Measurements from ENCODE around the gene MUC20.
"Not testable (repeated sequence)": the region's sequence is repeated elsewhere in the genome, so short reads cannot be mapped to it uniquely, and the experiment has no call there.

MUC20 gene

DNA sequence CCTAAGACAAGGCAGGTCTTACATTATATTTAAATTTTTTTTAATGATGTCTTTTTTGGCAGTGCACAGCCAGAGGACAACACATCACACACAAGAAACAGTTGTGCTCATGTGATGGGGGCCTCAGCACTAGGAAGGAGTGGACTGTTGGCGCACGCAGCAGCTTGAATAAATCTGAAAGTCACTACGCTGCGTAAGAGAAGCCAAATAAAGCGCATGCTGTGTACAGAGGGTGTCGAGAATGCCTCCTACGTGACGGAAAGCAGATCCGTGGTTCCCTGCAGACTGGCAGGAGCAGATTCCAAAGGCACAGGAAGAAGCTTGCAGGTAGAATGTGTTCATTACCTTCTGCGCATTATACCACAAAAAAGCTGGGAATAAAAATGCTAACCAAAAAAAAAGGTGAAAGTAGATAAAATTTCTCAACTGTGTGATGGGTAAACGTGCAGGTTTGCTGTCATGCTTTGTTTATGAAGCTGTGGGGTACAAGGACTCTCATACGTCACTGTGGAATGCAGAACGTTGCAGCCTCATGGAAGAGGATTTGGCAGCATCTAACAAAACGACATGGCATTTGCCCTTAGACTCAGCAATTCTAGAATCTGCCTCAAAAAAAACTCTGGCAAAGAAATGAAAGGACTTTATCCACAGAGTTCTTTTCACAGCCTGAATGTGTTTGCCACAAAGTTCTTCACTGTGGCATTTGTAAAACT is 32.2 kb upstream of the MUC20 start:
- not testable (repeated sequence) for H3K27me3 ChIP-seq (ENCODE audit: insufficient read depth, low read length); H3K9me3 ChIP-seq (ENCODE audit: low read length); H2AFZ ChIP-seq (ENCODE audit: low read depth, low read length); H3K4me3 ChIP-seq (ENCODE audit: low read length); H3K4me1 ChIP-seq (ENCODE audit: insufficient read depth, low read length)
- peaks cover 43% of the 10 kb centered on the region for H3K36me3 ChIP-seq (ENCODE audit: insufficient read depth, low read length)

DNA sequence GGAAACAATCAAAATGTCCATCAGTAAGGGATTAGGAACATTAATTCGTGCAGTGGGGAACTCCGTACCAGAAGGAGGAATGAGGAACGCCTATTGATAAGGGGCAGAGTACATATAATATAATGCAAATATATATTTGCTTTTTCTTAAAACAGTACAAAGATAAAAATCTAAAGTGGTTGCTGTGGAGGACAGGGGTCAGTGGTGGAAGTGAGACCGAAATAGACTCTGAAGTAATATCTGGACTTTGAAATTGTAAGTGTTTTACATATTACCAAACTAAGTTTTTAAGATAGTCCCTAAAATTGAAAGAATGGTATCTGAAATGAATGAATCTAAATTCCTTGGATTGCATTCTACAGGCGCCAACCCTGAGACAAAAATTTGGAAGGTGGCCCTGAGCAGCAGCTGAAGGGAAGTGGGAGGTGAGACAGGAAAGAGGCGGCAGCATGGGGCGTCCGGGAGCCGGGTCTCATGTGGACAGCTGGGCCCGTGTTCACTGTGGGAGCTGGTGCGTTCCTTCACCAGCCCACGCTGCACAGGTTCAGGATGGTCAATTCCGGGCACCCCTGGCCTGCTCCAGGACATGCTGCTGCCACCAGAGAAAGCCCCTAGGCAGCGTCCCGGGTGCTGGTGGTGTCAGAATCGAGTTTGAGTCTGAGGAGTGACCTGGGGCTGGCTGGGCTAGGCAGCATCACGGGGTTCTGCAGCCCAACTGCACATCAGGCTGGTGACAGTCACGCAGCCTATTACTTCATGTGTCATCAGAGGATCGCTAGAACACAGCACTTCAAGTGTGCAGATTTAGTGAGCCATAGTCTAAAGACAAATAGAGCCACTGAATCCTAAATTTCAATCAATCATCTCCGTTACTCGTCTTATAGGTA is 31.4 kb upstream of the MUC20 start:
- peaks cover 44% of the 10 kb centered on the region for H3K36me3 ChIP-seq (ENCODE audit: insufficient read depth, low read length)
- H3K27me3 ChIP-seq (ENCODE audit: insufficient read depth, low read length); H3K4me3 ChIP-seq (ENCODE audit: low read length); H3K4me1 ChIP-seq (ENCODE audit: insufficient read depth, low read length); H3K9me3 ChIP-seq (ENCODE audit: low read length); H2AFZ ChIP-seq (ENCODE audit: low read depth, low read length): not testable (repeated sequence)

DNA sequence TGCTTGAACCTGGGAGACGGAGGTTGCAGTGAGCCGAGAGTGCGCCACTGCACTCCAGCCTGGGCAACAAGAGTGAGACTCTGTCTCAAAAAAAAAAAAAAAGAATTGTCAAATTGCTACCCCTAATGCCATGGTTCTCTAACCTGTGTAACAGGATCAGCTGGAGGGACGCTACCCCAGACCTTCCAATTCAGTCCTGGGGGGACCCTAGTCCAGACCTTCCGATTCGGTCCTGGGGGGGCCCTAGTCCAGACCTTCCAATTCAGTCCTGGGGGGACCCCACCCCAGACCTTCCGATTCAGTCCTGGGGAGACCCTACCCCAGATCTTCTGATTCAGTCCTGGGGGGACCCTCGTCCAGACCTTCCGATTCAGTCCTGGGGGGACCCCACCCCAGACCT is 29.8 kb upstream of the MUC20 start:
- peaks cover 46% of the 10 kb centered on the region for H3K36me3 ChIP-seq (ENCODE audit: insufficient read depth, low read length)
- no peak overlapping the region for H3K4me3 ChIP-seq (ENCODE audit: low read length)
- peaks cover 6% of the 10 kb centered on the region for H3K9me3 ChIP-seq (ENCODE audit: low read length)
- no peaks in the 10 kb centered on the region for H3K27me3 ChIP-seq (ENCODE audit: insufficient read depth, low read length)
- no peak overlapping the region for H2AFZ ChIP-seq (ENCODE audit: low read depth, low read length)
- no peaks in the 10 kb centered on the region for H3K4me1 ChIP-seq (ENCODE audit: insufficient read depth, low read length)

DNA sequence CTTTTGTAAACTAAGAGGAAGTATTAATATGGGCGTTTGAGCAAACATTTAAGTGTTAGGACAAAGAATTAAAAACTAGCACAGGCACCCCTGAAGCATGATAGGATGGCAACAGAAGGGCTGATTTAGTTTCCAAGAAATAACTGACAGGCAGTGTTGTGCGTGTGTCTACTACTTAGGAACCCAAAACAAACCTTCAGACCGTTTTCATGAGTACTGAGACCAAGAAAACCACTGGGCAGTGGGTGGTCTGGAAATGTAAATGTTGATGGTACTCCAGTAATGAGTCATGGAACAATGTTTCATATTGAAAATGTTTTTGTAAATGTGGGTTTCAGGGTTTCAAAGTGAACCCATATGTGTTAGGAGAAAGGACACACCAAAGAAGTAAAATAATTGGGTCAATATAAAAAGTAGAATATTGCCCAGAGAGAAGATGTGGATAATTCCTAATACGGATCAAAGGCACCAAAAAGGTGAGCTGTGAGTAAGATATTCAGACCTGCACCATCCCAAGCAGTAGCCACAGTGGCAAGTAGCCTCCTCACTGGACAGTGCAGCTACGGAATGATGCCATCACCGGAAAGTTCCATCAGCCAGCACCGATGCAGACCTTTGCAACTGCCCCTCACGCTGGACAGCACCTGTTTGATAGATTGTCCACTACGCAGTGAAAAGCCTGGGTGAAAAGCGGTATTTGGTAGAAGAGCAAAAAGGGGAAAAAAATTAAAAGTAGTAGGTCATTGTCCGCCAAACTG is 29.0 kb upstream of the MUC20 start:
- not testable (repeated sequence) for H2AFZ ChIP-seq (ENCODE audit: low read depth, low read length); H3K27me3 ChIP-seq (ENCODE audit: insufficient read depth, low read length); H3K4me1 ChIP-seq (ENCODE audit: insufficient read depth, low read length); H3K9me3 ChIP-seq (ENCODE audit: low read length); H3K4me3 ChIP-seq (ENCODE audit: low read length)
- H3K36me3 ChIP-seq (ENCODE audit: insufficient read depth, low read length), result peaks cover 42% of the 10 kb centered on the region

DNA sequence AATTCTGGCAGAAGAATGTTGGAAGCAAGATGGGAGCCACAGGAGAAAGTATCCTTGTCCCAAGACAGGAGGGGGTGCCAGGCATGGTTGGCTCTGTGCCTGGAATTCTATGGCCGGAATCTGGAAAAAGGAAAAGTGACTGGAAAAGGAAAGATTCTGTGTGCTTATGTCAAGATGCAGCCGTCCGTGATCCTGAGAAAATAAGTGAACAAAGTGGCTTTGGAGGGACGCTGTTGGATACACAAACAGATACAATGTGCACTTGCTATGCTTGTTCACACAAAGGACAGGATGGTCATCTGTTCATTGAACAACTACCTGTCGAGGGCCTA is 28.5 kb upstream of the MUC20 start:
- peaks cover under 1% of the 10 kb centered on the region for H3K4me1 ChIP-seq (ENCODE audit: insufficient read depth, low read length)
- no peak overlapping the region for H3K4me3 ChIP-seq (ENCODE audit: low read length)
- no peaks in the 10 kb centered on the region for H3K27me3 ChIP-seq (ENCODE audit: insufficient read depth, low read length)
- H2AFZ ChIP-seq (ENCODE audit: low read depth, low read length), result no peak overlapping the region
- peaks cover 6% of the 10 kb centered on the region for H3K9me3 ChIP-seq (ENCODE audit: low read length)
- peaks cover 44% of the 10 kb centered on the region for H3K36me3 ChIP-seq (ENCODE audit: insufficient read depth, low read length)

DNA sequence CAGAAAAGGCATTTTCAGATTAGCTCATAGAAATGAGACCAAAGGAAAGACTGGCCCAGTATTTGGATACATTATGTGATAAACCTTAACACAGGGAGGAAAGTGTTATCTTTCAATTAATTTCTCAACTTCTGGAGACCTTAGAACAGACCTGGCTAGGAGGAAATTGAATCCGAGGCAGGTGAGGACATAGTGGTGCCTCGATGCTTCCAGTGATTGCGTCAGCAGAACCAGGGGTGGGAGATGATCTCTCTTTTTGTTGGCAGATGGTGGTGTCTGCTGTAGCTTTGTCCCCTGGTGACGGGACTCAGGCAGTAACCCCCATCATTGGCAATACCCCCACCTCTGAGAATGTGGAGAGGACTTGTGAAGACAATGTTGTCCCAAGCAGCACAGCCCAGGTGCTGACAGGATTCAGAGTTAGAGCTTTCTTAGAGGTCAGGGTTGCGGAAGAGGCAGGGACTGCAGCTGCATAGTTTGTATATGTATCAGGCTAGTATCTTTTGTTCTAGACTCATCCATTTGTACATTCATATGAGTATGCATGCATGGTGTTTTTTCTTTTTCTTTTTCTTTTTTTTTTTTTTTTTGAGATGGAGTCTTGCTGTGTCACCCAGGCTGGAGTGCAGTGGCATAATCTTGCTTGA is 27.9 kb upstream of the MUC20 start:
- peaks cover 44% of the 10 kb centered on the region for H3K36me3 ChIP-seq (ENCODE audit: insufficient read depth, low read length)
- peaks cover 6% of the 10 kb centered on the region for H3K9me3 ChIP-seq (ENCODE audit: low read length)

DNA sequence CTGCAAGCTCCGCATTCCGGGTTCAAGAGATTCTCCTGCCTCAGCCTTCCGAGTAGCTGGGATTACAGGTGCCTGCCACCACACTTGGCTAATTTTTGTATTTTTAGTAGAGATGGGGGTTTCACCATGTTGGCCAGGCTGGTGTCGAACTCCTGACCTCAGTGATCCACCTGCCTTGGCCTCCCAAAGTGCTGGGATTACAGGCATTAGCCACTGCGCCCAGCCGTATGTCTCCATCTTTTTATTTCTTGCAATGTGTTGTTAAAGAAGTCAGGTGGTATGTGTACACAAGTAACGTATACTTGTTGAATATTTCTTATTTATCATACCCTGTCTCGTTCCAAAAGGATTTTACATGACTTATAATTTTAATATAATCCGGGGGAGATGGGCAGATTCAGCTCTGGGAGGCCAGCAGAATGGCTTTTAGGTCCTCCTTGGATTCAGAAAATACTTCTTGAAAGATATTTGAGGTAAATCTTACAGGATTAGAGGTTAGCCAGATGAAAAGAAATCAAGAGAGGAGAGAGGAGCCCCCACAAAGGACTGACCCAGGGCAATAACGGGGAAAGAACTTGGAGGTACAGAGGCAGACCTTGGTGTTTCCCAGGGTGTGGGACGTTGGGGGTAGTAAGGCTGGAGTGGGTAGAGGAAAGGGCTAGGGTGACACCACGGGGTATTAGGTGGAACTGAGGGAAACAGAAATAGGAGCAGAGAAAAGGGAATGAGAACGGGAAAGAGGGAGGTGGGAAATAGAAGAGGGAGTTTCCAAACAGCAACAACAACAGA is 27.2 kb upstream of the MUC20 start:
- H3K27me3 ChIP-seq (ENCODE audit: insufficient read depth, low read length), result no peaks in the 10 kb centered on the region
- H2AFZ ChIP-seq (ENCODE audit: low read depth, low read length), result no peak overlapping the region
- H3K36me3 ChIP-seq (ENCODE audit: insufficient read depth, low read length), result peaks cover 45% of the 10 kb centered on the region
- peaks cover 11% of the 10 kb centered on the region for H3K4me1 ChIP-seq (ENCODE audit: insufficient read depth, low read length)
- no peak overlapping the region for H3K4me3 ChIP-seq (ENCODE audit: low read length)
- peaks cover 6% of the 10 kb centered on the region for H3K9me3 ChIP-seq (ENCODE audit: low read length)

More for the DNA sequence above, 27.9 kb upstream of the MUC20 start:
- Histone ChIP-seq H2AFZ (ENCODE audit: low read depth, low read length) (no peak overlapping the region), H3K4me1 (ENCODE audit: insufficient read depth, low read length) (peaks cover 6% of the 10 kb centered on the region), H3K4me3 (ENCODE audit: low read length) (no peak overlapping the region), H3K27me3 (ENCODE audit: insufficient read depth, low read length) (no peaks in the 10 kb centered on the region)

DNA sequence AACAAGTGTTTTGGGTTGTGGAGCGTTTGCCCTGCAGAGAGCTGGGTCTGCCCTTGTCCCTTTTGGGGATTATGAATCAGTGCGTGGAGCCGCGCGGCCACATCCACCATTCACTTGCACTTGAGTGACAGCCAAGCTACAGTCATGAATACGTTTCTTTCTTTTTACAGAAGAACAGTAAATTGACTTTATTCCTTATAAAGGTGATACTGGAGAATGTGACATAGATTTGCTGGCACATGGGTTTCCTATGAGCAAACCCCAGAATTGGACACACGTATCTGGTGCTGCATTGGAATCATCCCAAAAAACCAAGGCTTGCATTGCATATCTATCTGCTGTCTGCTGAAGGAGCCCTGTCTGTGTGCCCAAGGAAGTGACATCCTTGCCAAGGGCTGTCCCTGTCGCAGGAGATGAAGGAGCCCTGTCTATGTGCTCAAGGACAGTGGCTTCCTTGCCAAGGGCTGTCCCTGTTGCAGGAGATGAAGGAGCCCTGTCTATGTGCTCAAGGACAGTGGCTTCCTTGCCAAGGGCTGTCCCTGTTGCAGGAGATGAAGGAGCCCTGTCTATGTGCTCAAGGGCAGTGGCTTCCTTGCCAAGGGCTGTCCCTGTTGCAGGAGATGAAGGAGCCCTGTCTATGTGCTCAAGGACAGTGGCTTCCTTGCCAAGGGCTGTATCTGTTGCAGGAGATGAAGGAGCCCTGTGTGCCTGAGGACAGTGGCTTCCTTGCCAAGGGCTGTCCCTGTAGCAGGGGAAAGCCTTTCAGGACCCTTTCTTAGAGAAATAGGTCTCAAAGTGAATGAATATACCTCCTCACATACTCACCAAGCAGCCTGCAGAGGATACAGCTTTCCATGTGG is 26.3 kb upstream of the MUC20 start:
- H2AFZ ChIP-seq (ENCODE audit: low read depth, low read length); H3K9me3 ChIP-seq (ENCODE audit: low read length); H3K4me3 ChIP-seq (ENCODE audit: low read length); H3K27me3 ChIP-seq (ENCODE audit: insufficient read depth, low read length): not testable (repeated sequence)
- H3K36me3 ChIP-seq (ENCODE audit: insufficient read depth, low read length), result peaks cover 43% of the 10 kb centered on the region
- H3K4me1 ChIP-seq (ENCODE audit: insufficient read depth, low read length), result peaks cover 11% of the 10 kb centered on the region

DNA sequence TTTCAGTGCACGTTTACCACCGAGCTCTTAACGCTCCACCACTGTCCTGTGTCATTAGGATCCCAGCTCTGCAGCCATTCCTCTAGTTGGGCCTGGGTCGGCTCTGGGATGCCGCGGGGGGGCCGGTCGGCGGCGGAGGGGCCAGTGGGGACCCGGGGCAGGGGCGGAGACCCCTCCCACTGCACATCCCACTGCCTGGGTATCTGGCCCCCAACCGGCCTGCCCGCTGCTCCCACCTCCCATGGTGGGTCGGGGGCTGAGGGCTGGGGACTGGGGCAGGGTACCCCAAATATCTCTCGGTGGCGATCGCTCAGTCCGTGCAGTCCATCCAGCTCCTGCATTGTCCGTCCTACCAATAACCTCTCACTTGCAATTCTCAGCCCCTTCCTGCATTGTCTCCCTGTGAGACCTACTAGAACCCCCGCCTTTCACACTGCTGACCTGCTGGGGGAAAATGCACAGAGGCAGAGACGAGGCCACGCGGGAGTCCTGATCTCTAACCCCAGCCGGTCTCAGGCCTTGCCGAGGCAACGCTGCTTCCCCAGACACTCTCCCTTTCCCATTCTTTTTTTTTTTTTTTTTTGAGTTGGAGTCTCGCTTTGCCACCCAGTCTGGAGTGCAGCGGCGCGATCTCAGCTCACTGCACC is 24.0 kb upstream of the MUC20 start:
- no peak overlapping the region for H2AFZ ChIP-seq (ENCODE audit: low read depth, low read length)
- peaks cover 11% of the 10 kb centered on the region for H3K4me1 ChIP-seq (ENCODE audit: insufficient read depth, low read length)
- no peaks in the 10 kb centered on the region for H3K27me3 ChIP-seq (ENCODE audit: insufficient read depth, low read length)
- H3K4me3 ChIP-seq (ENCODE audit: low read length), result no peak overlapping the region
- peaks cover 38% of the 10 kb centered on the region for H3K36me3 ChIP-seq (ENCODE audit: insufficient read depth, low read length)
- H3K9me3 ChIP-seq (ENCODE audit: low read length), result peaks cover 6% of the 10 kb centered on the region

DNA sequence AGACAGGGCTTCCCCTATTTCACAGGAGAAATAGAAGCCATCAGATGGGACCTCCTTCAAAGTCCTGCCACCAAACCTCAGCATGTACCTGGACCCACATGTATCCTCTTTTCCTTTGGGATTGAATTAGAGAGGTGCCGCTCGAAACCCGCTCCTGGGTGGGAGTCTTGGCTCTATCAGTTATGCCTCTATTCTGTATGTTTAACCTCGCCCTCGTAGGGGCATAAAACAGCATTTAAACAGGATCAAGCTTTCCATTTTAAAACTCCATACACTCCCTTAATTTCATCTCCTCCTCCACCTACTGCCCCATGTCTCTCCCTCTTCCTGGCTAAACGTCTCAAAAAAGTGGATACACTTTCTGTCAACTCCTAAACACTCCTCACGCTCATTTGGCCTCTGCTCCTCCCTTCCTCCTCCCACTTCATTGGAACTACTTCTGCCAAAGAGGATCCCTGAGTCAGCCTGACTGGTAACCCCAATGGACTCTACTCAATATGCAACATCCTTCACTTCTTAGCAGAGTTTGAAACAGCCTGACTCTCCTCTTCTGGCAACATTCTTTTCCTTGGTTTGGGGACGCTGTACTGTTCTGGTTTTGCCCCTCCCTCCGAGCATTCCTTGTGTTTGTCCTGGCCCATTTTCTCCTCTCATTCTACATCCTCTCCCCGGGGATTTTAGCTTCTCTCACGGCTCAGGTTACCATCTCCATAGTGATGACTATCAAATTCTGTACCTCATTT is 23.0 kb upstream of the MUC20 start:
- Histone ChIP-seq H3K4me3 (ENCODE audit: low read length) (no peak overlapping the region), H3K36me3 (ENCODE audit: insufficient read depth, low read length) (peaks cover 28% of the 10 kb centered on the region)

DNA sequence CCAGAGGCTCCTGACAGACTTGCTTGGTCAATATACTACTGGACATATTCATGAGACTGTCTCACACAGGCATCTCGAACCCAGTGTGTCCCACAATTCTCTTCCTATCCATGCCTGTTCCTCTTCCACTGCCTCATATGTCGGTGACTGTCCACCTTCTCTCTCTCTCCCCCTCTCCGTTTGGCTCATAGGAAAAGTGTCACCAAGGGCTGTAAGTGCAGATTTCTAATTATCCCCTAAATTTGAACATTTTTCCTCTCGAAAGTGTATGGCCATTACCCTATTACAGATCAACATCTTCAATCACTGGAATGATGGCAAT is 22.5 kb upstream of the MUC20 start:
- Histone ChIP-seq H3K4me3 (ENCODE audit: low read length) (no peak overlapping the region), H3K27me3 (ENCODE audit: insufficient read depth, low read length) (no peaks in the 10 kb centered on the region), H3K9me3 (ENCODE audit: low read length) (peaks cover 6% of the 10 kb centered on the region), H3K36me3 (ENCODE audit: insufficient read depth, low read length) (peaks cover 24% of the 10 kb centered on the region), H3K4me1 (ENCODE audit: insufficient read depth, low read length) (peaks cover 11% of the 10 kb centered on the region), H2AFZ (ENCODE audit: low read depth, low read length) (no peak overlapping the region)

More for the DNA sequence above, 23.0 kb upstream of the MUC20 start:
- peaks cover 11% of the 10 kb centered on the region for H3K4me1 ChIP-seq (ENCODE audit: insufficient read depth, low read length)
- no peaks in the 10 kb centered on the region for H3K27me3 ChIP-seq (ENCODE audit: insufficient read depth, low read length)
- H2AFZ ChIP-seq (ENCODE audit: low read depth, low read length), result no peak overlapping the region
- H3K9me3 ChIP-seq (ENCODE audit: low read length), result peaks cover 6% of the 10 kb centered on the region

All from neuron (in vitro differentiated cells).